Smooth muscle cell (in vitro differentiated cells): ENCODE data around the gene HOXC6. TPM values are rescaled to one million over a fixed set of nuclear protein-coding genes. Genes with fewer than 3 reads are reported as not detected.
"Not testable (repeated sequence)": the region's sequence is repeated elsewhere in the genome, so short reads cannot be mapped to it uniquely, and the experiment has no call there.

Source experiments
- DNase-seq: peaks from one replicate; lab custom pipeline; 2025; ENCODE audit not compliant: unreplicated experiment; lab: John Stamatoyannopoulos, UW
- H2AFZ ChIP-seq: fragments of 200-600 bp; sonication (generic); 2 replicates; pipeline ENCODE4 v1.6.0; 2016; ENCODE audit warnings: antibody characterized with exemption, low read depth, mild to moderate bottlenecking
- H3F3A ChIP-seq: fragments of 200-600 bp; sonication (generic); 2 replicates; pipeline ENCODE4 v1.6.0; 2017; ENCODE audit warnings: antibody characterized with exemption, low read depth
- H3K27ac ChIP-seq: fragments of 200-600 bp; sonication (generic); 2 replicates; pipeline ENCODE4 v1.5.1; 2016; ENCODE audit warnings: low read depth, mild to moderate bottlenecking
- H3K27me3 ChIP-seq: fragments of 200-600 bp; sonication (generic); 2 replicates; pipeline ENCODE4 v1.6.1; 2016; ENCODE audit warnings: low read depth, mild to moderate bottlenecking
- H3K36me3 ChIP-seq: fragments of 200-600 bp; sonication (generic); 2 replicates; pipeline ENCODE4 v1.5.1; 2016; ENCODE audit warnings: low read depth
- H3K4me1 ChIP-seq: fragments of 200-600 bp; sonication (generic); 2 replicates; pipeline ENCODE4 v1.5.1; 2016; ENCODE audit warnings: low read depth
- H3K4me2 ChIP-seq: fragments of 200-600 bp; sonication (generic); 2 replicates; pipeline ENCODE4 v1.6.0; 2016; ENCODE audit warnings: mild to moderate bottlenecking
- H3K4me3 ChIP-seq: fragments of 200-600 bp; sonication (generic); 2 replicates; pipeline ENCODE4 v1.5.1; 2016; ENCODE audit warnings: mild to moderate bottlenecking
- H3K79me2 ChIP-seq: fragments of 200-600 bp; sonication (generic); 2 replicates; pipeline ENCODE4 v1.6.0; 2016; ENCODE audit warnings: low read depth, mild to moderate bottlenecking
- H3K9ac ChIP-seq: fragments of 200-600 bp; sonication (generic); 2 replicates; pipeline ENCODE4 v1.6.0; 2016; ENCODE audit warnings: low read depth
- H3K9me3 ChIP-seq: fragments of 200-600 bp; sonication (generic); replicated peaks from 2 replicates; pipeline ENCODE4 v1.5.1; 2016; ENCODE audit warnings: low read depth
- H4K20me1 ChIP-seq: fragments of 200-600 bp; sonication (generic); 2 replicates; pipeline ENCODE4 v1.6.0; 2016; ENCODE audit warnings: low read depth
- CTCF ChIP-seq: fragments of 200-600 bp; sonication (generic); IDR thresholded peaks from 2 replicates; pipeline ENCODE4 v1.5.1; 2017; ENCODE audit warnings: borderline replicate concordance, mild to moderate bottlenecking, antibody characterized with exemption; ENCODE audit not compliant: insufficient read depth, poor library complexity, severe bottlenecking
- WGBS: methylation state at CpG from one replicate; pipeline ENCODE4 v1.1.7; 2016; ENCODE audit warnings: low lambda C conversion rate; 5-methylcytosine and 5-hydroxymethylcytosine counted together
- polyA plus RNA-seq: library from polyadenylated mRNA; unstranded; fragments of >200 nt; fragmentation: Nextera tagmentation; extraction: Ambion mirVana; gene quantifications from 2 replicates; pipeline ENCODE4 v1.2.1, GENCODE V29; 2016
- total RNA-seq: library from RNA; depleted of rRNA; stranded (reverse); fragments of >200 nt; gene quantifications from 2 replicates; pipeline ENCODE4 v1.2.3, GENCODE V29; 2014

HOXC6 gene
- total and polyA plus RNA-seq, 2 experiments from 2014 or later, result 3.1 to 12.3 TPM

DNA sequence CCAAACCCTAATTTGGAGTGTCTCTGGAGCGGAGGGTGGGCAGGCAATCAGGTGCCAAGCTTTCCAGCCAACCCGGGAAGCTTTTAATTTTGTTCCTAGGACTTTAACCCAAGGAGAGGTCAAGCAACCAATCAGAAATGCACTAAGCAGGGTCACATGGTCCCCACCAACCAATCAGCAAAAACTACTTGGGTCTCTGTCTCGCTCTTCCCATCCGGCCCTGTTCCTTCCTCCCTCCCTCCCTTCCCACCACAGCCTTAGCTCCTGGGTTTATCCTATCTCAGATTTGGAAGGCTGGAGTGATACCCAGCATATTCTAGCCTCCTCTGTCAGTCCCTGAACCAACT is 11.9 kb downstream of the HOXC6 start:
- H3K27ac ChIP-seq, result no peak overlapping the region
- no peaks in the 10 kb centered on the region for H4K20me1 ChIP-seq
- H3K27me3 ChIP-seq, result peaks cover 99% of the 10 kb centered on the region
- H3F3A ChIP-seq, result no peaks in the 10 kb centered on the region
- 65% methylated on average over 4 of the region's 4 CpGs for WGBS
- no peaks in the 10 kb centered on the region for H3K9me3 ChIP-seq
- no peaks in the 10 kb centered on the region for H3K4me1 ChIP-seq
- H2AFZ ChIP-seq, result no peak overlapping the region
- TF ChIP-seq CTCF, result no peak
- no peaks in the 10 kb centered on the region for H3K79me2 ChIP-seq
- H3K9ac ChIP-seq, result no peak overlapping the region
- no peak for DNase-seq
- H3K4me3 ChIP-seq, result no peak overlapping the region
- H3K4me2 ChIP-seq, result no peak overlapping the region
- H3K36me3 ChIP-seq, result no peaks in the 10 kb centered on the region

- Histone ChIP-seq H3K9ac (no peak overlapping the region), H3K4me3 (no peak overlapping the region), H3K79me2 (no peaks in the 10 kb centered on the region), H3F3A (no peaks in the 10 kb centered on the region), H3K9me3 (no peaks in the 10 kb centered on the region), H3K36me3 (no peaks in the 10 kb centered on the region), H3K27ac (no peak overlapping the region), H3K4me1 (no peaks in the 10 kb centered on the region), H3K4me2 (no peak overlapping the region), H3K27me3 (peaks cover 99% of the 10 kb centered on the region), H2AFZ (no peak overlapping the region), H4K20me1 (peaks cover under 1% of the 10 kb centered on the region)
- TF ChIP-seq CTCF, result no peak
- 78% methylated on average over 3 of the region's 3 CpGs for WGBS
- no peak for DNase-seq
Measured at GRCh38 chr12:54040648-54041047, 12.4 kb downstream of the HOXC6 start.

DNA sequence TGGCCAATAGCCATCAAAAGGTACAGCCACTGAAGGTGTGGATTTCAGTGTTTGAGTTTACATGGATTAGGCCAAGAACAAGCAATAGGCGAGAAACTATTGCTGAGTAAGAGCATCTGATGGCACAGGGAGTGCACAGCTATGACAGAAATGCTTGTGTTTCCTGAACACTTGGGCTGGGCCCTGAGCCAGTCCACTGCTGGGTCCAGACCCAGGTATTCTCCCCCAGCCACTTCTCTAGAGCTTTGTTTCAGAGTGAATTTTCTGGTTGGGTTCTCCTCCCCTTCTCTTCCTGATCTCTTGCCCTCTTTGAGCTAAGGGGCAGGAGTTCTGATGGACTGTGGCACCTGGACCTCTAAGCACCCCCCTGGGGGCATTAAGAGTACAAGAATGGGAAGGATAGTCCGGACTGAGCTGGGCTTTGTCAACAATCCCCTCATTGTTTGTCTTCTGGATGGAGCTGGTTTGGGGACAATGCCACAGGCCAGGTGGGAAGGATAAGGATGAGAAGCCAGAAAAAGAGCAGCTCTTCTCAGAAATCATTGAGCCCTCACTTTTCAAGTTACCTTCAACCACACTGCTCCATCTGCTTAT is 13.0 kb downstream of the HOXC6 start:
- H3K4me2 ChIP-seq, result no peak overlapping the region
- H3K4me3 ChIP-seq, result no peak overlapping the region
- H3K79me2 ChIP-seq, result no peaks in the 10 kb centered on the region
- H3K36me3 ChIP-seq, result no peaks in the 10 kb centered on the region
- H3K9me3 ChIP-seq, result no peaks in the 10 kb centered on the region
- no peak for TF ChIP-seq CTCF
- H3K27ac ChIP-seq, result no peak overlapping the region
- 47% methylated on average over 2 of the region's 2 CpGs for WGBS
- H4K20me1 ChIP-seq, result peaks cover 6% of the 10 kb centered on the region
- H3K9ac ChIP-seq, result no peak overlapping the region
- peaks cover 99% of the 10 kb centered on the region for H3K27me3 ChIP-seq
- no peak overlapping the region for H2AFZ ChIP-seq
- H3K4me1 ChIP-seq, result no peaks in the 10 kb centered on the region
- DNase-seq, result no peak
- no peaks in the 10 kb centered on the region for H3F3A ChIP-seq

DNA sequence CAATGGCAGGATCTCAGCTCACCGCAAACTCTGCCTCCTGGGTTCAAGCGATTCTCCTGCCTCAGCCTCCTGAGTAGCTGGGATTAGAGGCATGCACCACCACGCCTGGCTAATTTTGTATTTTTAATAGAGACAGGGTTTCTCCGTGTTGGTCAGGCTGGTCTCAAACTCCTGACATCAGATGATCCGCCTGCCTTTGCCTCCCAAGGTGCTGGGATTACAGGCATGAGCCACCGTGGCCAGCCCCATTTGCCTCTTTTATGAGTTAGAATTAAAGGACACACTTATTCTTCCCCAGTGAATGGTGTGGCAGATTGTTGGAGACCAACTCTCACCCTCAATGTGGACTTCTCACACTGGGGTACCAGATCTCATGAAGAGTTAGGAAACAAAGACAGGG is 13.8 kb downstream of the HOXC6 start:
- not testable (repeated sequence) for H3K79me2 ChIP-seq, H3K9ac ChIP-seq, H3K4me1 ChIP-seq, H2AFZ ChIP-seq, H3F3A ChIP-seq, H3K4me3 ChIP-seq, H3K4me2 ChIP-seq, H3K9me3 ChIP-seq, H3K36me3 ChIP-seq, DNase-seq, H3K27ac ChIP-seq
- peaks cover 15% of the 10 kb centered on the region for H4K20me1 ChIP-seq
- H3K27me3 ChIP-seq, result peaks cover 99% of the 10 kb centered on the region
- 62% methylated on average over 6 of the region's 6 CpGs for whole genome bisulfite sequencing
